Right lung (tissue), 5 donors: ENCODE results near the gene RALGPS1. TPM values are rescaled to one million over a fixed set of nuclear protein-coding genes. Genes with fewer than 3 reads are reported as not detected.
A peak's percentile ranks its signal among the peaks of the same experiment; 100 is the strongest.

ENCODE experiments used
- DNase-seq, 2 donors: peaks; one replicate each; pipeline ENCODE4 v3.0.0-alpha.2; 2013
- polyA plus RNA-seq, 5 donors: library from polyadenylated mRNA; unstranded; fragments of 120-200 nt; gene quantifications; one replicate each; pipeline versions ENCODE4 v1.2.1 to v1.2.3, GENCODE V29; 2013; ENCODE audit warnings: inconsistent platforms in 1 of 5, low replicate concordance in 1 of 5; ENCODE audit not compliant: insufficient read length in 5 of 5, insufficient read depth in 1 of 5

RALGPS1 gene
- polyA plus RNA-seq, 5 donors = 19.5 to 26.4 (median 20.3) TPM

- DNase-seq = peak; percentile 91 to 93
These were observed 271.6 kb downstream of the RALGPS1 start for GRCh38 chr9:127185931-127186781.

GRCh38 chr9:127186806-127187205 lies 272.2 kb downstream of the RALGPS1 start:
- DNase-seq = no peak

- DNase-seq = peak in 1 of 2 donors; percentile 74
These were observed 272.8 kb downstream of the RALGPS1 start for GRCh38 chr9:127187231-127187956.

GRCh38 chr9:127188396-127188795 lies 273.8 kb downstream of the RALGPS1 start:
- DNase-seq = no peak

GRCh38 chr9:127189628-127190027 lies 275.0 kb downstream of the RALGPS1 start:
- no peak for DNase-seq

- no peak for DNase-seq
These were observed 278.2 kb downstream of the RALGPS1 start for GRCh38 chr9:127192744-127193143.

- DNase-seq = no peak
These were observed 278.9 kb downstream of the RALGPS1 start for GRCh38 chr9:127193483-127193882.

GRCh38 chr9:127194881-127195713 lies 280.5 kb downstream of the RALGPS1 start:
- DNase-seq = no peak

- no peak for DNase-seq
These were observed 281.6 kb downstream of the RALGPS1 start for GRCh38 chr9:127195976-127196825.

GRCh38 chr9:127196826-127197145 lies 282.2 kb downstream of the RALGPS1 start:
- no peak for DNase-seq

GRCh38 chr9:127197186-127197860 lies 282.7 kb downstream of the RALGPS1 start:
- no peak for DNase-seq

GRCh38 chr9:127197861-127198430 lies 283.4 kb downstream of the RALGPS1 start:
- DNase-seq = no peak

GRCh38 chr9:127198587-127198986 lies 284.0 kb downstream of the RALGPS1 start:
- DNase-seq = no peak

GRCh38 chr9:127199001-127199791 lies 284.6 kb downstream of the RALGPS1 start:
- DNase-seq = peak; percentile 76 to 84

GRCh38 chr9:127200106-127200862 lies 285.7 kb downstream of the RALGPS1 start:
- DNase-seq = no peak

- DNase-seq = no peak
These were observed 286.5 kb downstream of the RALGPS1 start for GRCh38 chr9:127201071-127201541.

- DNase-seq = no peak
These were observed 287.1 kb downstream of the RALGPS1 start for GRCh38 chr9:127201731-127202130.

- no peak for DNase-seq
These were observed 288.0 kb downstream of the RALGPS1 start for GRCh38 chr9:127202461-127203169.
